ENCODE results near the gene EDDM13. TPM values are rescaled to one million over a fixed set of nuclear protein-coding genes. Genes with fewer than 3 reads are reported as not detected.

Gene EDDM13
- total RNA-seq, 1 experiment from 2014 or later: not detected

DNA sequence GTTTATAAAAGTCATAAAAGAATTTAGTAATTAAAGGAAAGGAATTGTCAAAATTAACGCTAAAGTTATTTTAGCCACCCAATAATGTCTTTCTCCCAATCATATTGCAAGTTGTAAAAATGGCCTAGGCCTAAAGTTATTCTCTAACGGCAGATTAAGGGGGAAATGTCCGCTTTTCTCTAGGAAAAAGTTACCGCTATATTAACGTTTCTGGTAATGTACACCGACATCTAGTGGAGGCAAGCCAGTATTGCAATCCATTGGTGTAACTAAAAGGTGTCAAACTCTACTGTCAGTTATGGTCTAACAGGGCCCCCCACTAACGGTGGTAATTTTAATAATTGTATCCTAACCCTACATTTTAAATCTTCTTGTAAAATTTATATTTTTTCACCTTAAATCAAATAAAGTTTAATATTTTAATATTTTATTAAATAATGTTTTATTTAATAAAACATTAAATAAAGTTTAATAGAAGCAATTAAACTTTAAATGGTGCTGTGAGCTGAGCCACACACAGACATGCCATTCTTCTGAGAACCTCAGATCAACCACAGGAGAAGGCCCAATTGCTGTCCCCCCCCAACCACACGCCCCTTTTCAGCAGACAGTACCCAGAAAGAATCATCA lies 78.0 kb downstream of the EDDM13 start:
- Histone ChIP-seq H3K79me2 (ENCODE audit: low read length) (no peaks in the 10 kb centered on the region), H3K9ac (ENCODE audit: low read length) (no peak overlapping the region), H3K4me1 (ENCODE audit: insufficient read depth, low read length) (no peaks in the 10 kb centered on the region), H3K9me3 (ENCODE audit: low read length) (0 out of 2 replicates have a peak, but pooled peaks cover 24% of the 10 kb centered on the region), H3K27me3 (ENCODE audit: low read length) (0 out of 2 replicates have a peak, but pooled peaks cover 5% of the 10 kb centered on the region), H4K20me1 (ENCODE audit: low read length) (no peaks in the 10 kb centered on the region), H3K4me2 (ENCODE audit: low read length) (no peak overlapping the region), H3K9me2 (replicated peaks; ENCODE audit: low read length) (no peaks in the 10 kb centered on the region), H3K36me3 (ENCODE audit: low read depth, low read length) (no peaks in the 10 kb centered on the region), H3K27ac (ENCODE audit: low read length) (no peak overlapping the region), H2AFZ (ENCODE audit: low read length) (no peak overlapping the region), H3F3A (ENCODE audit: low read length, unreplicated experiment) (no peaks in the 10 kb centered on the region), H3K4me3 (ENCODE audit: low read length) (no peak overlapping the region)
- ATAC-seq (no peak), DNase-seq (peak; percentile 66)
- BruUV-seq (replicated peaks): no TSS peak
- CTCF ChIA-PET: no interaction called here
- TF ChIP-seq EZH2phosphoT487 (IDR thresholded peaks at IDR 0.05; ENCODE audit: borderline replicate concordance, low read length): no peak
- TF ChIP-seq, protein P1, sequence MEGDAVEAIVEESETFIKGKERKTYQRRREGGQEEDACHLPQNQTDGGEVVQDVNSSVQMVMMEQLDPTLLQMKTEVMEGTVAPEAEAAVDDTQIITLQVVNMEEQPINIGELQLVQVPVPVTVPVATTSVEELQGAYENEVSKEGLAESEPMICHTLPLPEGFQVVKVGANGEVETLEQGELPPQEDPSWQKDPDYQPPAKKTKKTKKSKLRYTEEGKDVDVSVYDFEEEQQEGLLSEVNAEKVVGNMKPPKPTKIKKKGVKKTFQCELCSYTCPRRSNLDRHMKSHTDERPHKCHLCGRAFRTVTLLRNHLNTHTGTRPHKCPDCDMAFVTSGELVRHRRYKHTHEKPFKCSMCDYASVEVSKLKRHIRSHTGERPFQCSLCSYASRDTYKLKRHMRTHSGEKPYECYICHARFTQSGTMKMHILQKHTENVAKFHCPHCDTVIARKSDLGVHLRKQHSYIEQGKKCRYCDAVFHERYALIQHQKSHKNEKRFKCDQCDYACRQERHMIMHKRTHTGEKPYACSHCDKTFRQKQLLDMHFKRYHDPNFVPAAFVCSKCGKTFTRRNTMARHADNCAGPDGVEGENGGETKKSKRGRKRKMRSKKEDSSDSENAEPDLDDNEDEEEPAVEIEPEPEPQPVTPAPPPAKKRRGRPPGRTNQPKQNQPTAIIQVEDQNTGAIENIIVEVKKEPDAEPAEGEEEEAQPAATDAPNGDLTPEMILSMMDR (conservative IDR thresholded peaks at IDR 0.05; ENCODE audit: low read depth, low read length): peak; percentile 72
- POLR2A ChIA-PET (ENCODE audit: unreplicated experiment): no interaction called here
- intact Hi-C loops (cut with micrococcal nuclease): no loop called here

DNA sequence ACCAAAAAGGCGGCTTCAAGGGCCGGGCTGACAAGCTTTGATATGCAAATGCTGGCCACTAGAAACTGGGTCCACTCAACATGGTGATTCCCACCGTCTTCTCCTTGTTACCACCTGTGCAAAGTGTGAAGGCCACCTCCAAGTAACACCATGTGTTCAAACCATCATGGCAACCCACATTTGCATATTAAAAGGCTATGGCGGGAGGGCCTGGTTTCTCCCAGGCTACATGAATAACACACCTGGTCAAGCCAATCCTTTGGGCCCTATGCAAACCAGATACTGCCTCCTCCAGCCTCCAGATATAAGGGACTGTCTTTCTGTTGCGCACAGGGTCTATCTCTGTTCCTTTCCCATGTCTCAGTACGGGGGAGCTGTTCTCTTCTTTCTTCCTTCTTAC lies 78.7 kb downstream of the EDDM13 start:
- H3K9ac ChIP-seq (ENCODE audit: low read length): no peak overlapping the region
- CTCF ChIA-PET: no interaction called here
- TF ChIP-seq, protein P1 (conservative IDR thresholded peaks at IDR 0.05; ENCODE audit: low read depth, low read length): no peak
- no peak for TF ChIP-seq EZH2phosphoT487 (IDR thresholded peaks at IDR 0.05; ENCODE audit: borderline replicate concordance, low read length)
- no peak for TF ChIP-seq EZH2 (IDR thresholded peaks at IDR 0.05; ENCODE audit: low read length, unreplicated experiment)
- no peaks in the 10 kb centered on the region for H3K79me2 ChIP-seq (ENCODE audit: low read length)
- no peak overlapping the region for H3K27ac ChIP-seq (ENCODE audit: low read length)
- H4K20me1 ChIP-seq (ENCODE audit: low read length): no peaks in the 10 kb centered on the region
- no TSS peak for BruUV-seq (replicated peaks)
- ATAC-seq (no peak), DNase-seq (no peak)
- no peaks in the 10 kb centered on the region for H3K4me1 ChIP-seq (ENCODE audit: insufficient read depth, low read length)
- POLR2A ChIA-PET (ENCODE audit: unreplicated experiment): no interaction called here
- H3F3A ChIP-seq (ENCODE audit: low read length, unreplicated experiment): no peaks in the 10 kb centered on the region
- H3K4me3 ChIP-seq (ENCODE audit: low read length): no peak overlapping the region
- no peaks in the 10 kb centered on the region for H3K36me3 ChIP-seq (ENCODE audit: low read depth, low read length)
- no peaks in the 10 kb centered on the region for H3K9me2 ChIP-seq (replicated peaks; ENCODE audit: low read length)
- H3K27me3 ChIP-seq (ENCODE audit: low read length): 0 out of 2 replicates have a peak, but pooled peaks cover 5% of the 10 kb centered on the region
- intact Hi-C loops (cut with micrococcal nuclease): no loop called here
- H2AFZ ChIP-seq (ENCODE audit: low read length): no peak overlapping the region
- no peak overlapping the region for H3K4me2 ChIP-seq (ENCODE audit: low read length)
- H3K9me3 ChIP-seq (ENCODE audit: low read length): 0 out of 2 replicates have a peak, but pooled peaks cover 19% of the 10 kb centered on the region

DNA sequence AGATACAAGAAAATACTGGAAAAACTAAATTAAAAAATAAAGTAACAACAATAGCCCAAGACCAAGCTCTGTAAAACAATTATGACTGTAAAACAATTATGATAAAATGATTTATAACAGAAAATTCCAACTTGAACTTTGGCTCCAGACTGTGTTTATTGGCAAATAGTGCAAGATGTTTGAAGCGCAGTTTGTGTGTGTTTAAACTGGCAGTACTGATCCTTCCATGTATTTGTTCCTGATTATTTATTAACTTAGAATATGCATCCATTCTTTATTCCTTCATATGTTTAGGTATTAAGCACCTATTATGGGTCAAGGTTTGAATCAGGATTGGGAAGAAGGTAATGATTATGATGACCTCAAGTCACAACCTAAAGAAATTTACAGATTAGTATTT lies 83.0 kb downstream of the EDDM13 start:
- DNase-seq: no peak
- Histone ChIP-seq H3K9ac (ENCODE audit: low read length) (no peak overlapping the region), H3K27me3 (ENCODE audit: low read length) (0 out of 2 replicates have a peak, but pooled peaks cover 5% of the 10 kb centered on the region), H3K4me3 (ENCODE audit: low read length) (no peak overlapping the region), H4K20me1 (ENCODE audit: low read length) (no peaks in the 10 kb centered on the region), H2AFZ (ENCODE audit: low read length) (no peak overlapping the region), H3K27ac (ENCODE audit: low read length) (no peak overlapping the region), H3K9me3 (ENCODE audit: low read length) (peaks cover 36% of the 10 kb centered on the region; the same call in 1 of the 2 replicates), H3K9me2 (replicated peaks; ENCODE audit: low read length) (no peaks in the 10 kb centered on the region), H3K36me3 (ENCODE audit: low read depth, low read length) (no peaks in the 10 kb centered on the region), H3F3A (ENCODE audit: low read length, unreplicated experiment) (no peaks in the 10 kb centered on the region), H3K4me2 (ENCODE audit: low read length) (no peak overlapping the region), H3K4me1 (ENCODE audit: insufficient read depth, low read length) (no peaks in the 10 kb centered on the region), H3K79me2 (ENCODE audit: low read length) (no peaks in the 10 kb centered on the region)
- no TSS peak for BruUV-seq (replicated peaks)
- TF ChIP-seq EZH2 (IDR thresholded peaks at IDR 0.05; ENCODE audit: low read length, unreplicated experiment) (no peak), EZH2phosphoT487 (IDR thresholded peaks at IDR 0.05; ENCODE audit: borderline replicate concordance, low read length) (no peak)
- TF ChIP-seq, protein P1 (conservative IDR thresholded peaks at IDR 0.05; ENCODE audit: low read depth, low read length): no peak
- intact Hi-C loops (cut with micrococcal nuclease): no loop called here
- POLR2A ChIA-PET (ENCODE audit: unreplicated experiment): no interaction called here
- ATAC-seq: no peak
- CTCF ChIA-PET: no interaction called here
